GM23248 (cell line): ENCODE results near the gene PIAS2. TPM values are rescaled to one million over a fixed set of nuclear protein-coding genes. Genes with fewer than 3 reads are reported as not detected.

Experiments used
- DNase-seq: peaks from one replicate; pipeline ENCODE4 v3.0.0-alpha.2; 2015
- H2AFZ ChIP-seq: fragments of 200-600 bp; sonication (generic); 2 replicates; pipeline ENCODE4 v1.6.1; 2016; ENCODE audit warnings: antibody characterized with exemption
- H3F3A ChIP-seq: fragments of 200-600 bp; sonication (generic); 2 replicates; pipeline ENCODE4 v1.6.1; 2016; ENCODE audit warnings: mild to moderate bottlenecking, antibody characterized with exemption, mixed run types; ENCODE audit not compliant: insufficient read depth
- H3K27ac ChIP-seq: fragments of 200-600 bp; sonication (generic); 2 replicates; pipeline ENCODE4 v1.5.1; 2016; ENCODE audit warnings: mild to moderate bottlenecking
- H3K27me3 ChIP-seq: fragments of 200-600 bp; sonication (generic); replicated peaks from 2 replicates; pipeline ENCODE4 v1.6.1; 2016; ENCODE audit warnings: mild to moderate bottlenecking; ENCODE audit not compliant: insufficient read depth
- H3K36me3 ChIP-seq: fragments of 200-600 bp; sonication (generic); 2 replicates; pipeline ENCODE4 v1.6.1; 2016; ENCODE audit warnings: low read depth, mild to moderate bottlenecking
- H3K4me1 ChIP-seq: fragments of 200-600 bp; sonication (generic); 2 replicates; pipeline ENCODE4 v1.6.1; 2016; ENCODE audit warnings: mild to moderate bottlenecking; ENCODE audit not compliant: insufficient read depth
- H3K4me2 ChIP-seq: fragments of 200-600 bp; sonication (generic); one replicate; pipeline ENCODE4 v1.6.1; 2016; ENCODE audit warnings: mild to moderate bottlenecking; ENCODE audit not compliant: unreplicated experiment
- H3K4me3 ChIP-seq: fragments of 200-600 bp; sonication (generic); 2 replicates; pipeline ENCODE4 v1.5.1; 2016; ENCODE audit warnings: mild to moderate bottlenecking
- H3K79me2 ChIP-seq: fragments of 200-600 bp; sonication (generic); 2 replicates; pipeline ENCODE4 v1.6.1; 2016; ENCODE audit warnings: mild to moderate bottlenecking; ENCODE audit not compliant: insufficient read depth
- H3K9ac ChIP-seq: fragments of 200-600 bp; sonication (generic); 2 replicates; pipeline ENCODE4 v1.6.1; 2016; ENCODE audit warnings: mild to moderate bottlenecking
- H3K9me2 ChIP-seq: fragments of 200-600 bp; sonication (generic); 2 replicates; pipeline ENCODE4 v1.6.1; 2016; ENCODE audit warnings: mixed run types, mild to moderate bottlenecking, moderate library complexity; ENCODE audit not compliant: insufficient read depth
- H3K9me3 ChIP-seq: fragments of 200-600 bp; sonication (generic); one replicate; pipeline ENCODE4 v1.6.1; 2017; ENCODE audit warnings: low read depth
- H4K20me1 ChIP-seq: fragments of 200-600 bp; sonication (generic); 2 replicates; pipeline ENCODE4 v1.6.0; 2016; ENCODE audit not compliant: insufficient read depth
- EZH2 ChIP-seq: fragments of 200-600 bp; sonication (generic); IDR thresholded peaks from 2 replicates; pipeline ENCODE4 v1.6.1; 2018; ENCODE audit warnings: antibody characterized with exemption, mild to moderate bottlenecking; ENCODE audit not compliant: insufficient read depth, poor library complexity, severe bottlenecking
- EZH2phosphoT487 ChIP-seq: fragments of 200-600 bp; sonication (generic); IDR thresholded peaks from 2 replicates; pipeline ENCODE4 v1.6.1; 2018; ENCODE audit warnings: antibody characterized with exemption, moderate library complexity, mild to moderate bottlenecking, low read depth; ENCODE audit not compliant: insufficient read depth
- WGBS, 2 experiments: methylation state at CpG; one replicate each; pipeline ENCODE4 v1.1.6; 2015 to 2017; ENCODE audit warnings: low lambda C conversion rate in 2 of 2, low coverage in 1 of 2; ENCODE audit errors: missing lambda C conversion rate in 2 of 2; 5-methylcytosine and 5-hydroxymethylcytosine counted together
- in situ Hi-C: fragments of 300-500 bp; cut with MboI; formaldehyde crosslinking; loops from 2 replicates; pipeline ENCODE4 v1.15.0; 2020
- polyA plus RNA-seq: library from polyadenylated mRNA; unstranded; fragments of >200 nt; fragmentation: Nextera tagmentation; extraction: Ambion mirVana; gene quantifications from 2 replicates; pipeline ENCODE4 v1.2.1, GENCODE V29; 2016
- total RNA-seq: library from RNA; depleted of rRNA; stranded (reverse); fragments of >200 nt; shearing (Covaris generic); gene quantifications from 2 replicates; pipeline ENCODE4 v1.2.3, GENCODE V29; 2014

Gene PIAS2
- total and polyA plus RNA-seq, 2 experiments from 2014 or later: 21.3 to 23.0 TPM

GRCh38 chr18:46771141-46771540 is 146.2 kb downstream of the PIAS2 start:
- WGBS, 2 experiments: 5 to 9% methylated on average over 3 of the region's 3 CpGs
- H4K20me1 ChIP-seq: no peaks in the 10 kb centered on the region
- H3K9me2 ChIP-seq: no peaks in the 10 kb centered on the region
- no peaks in the 10 kb centered on the region for H3F3A ChIP-seq
- DNase-seq: no peak
- H2AFZ ChIP-seq: no peak overlapping the region
- no peaks in the 10 kb centered on the region for H3K9me3 ChIP-seq
- no peak overlapping the region for H3K9ac ChIP-seq
- no peaks in the 10 kb centered on the region for H3K79me2 ChIP-seq
- no peak overlapping the region for H3K27ac ChIP-seq
- no peak overlapping the region for H3K4me3 ChIP-seq
- no peaks in the 10 kb centered on the region for H3K36me3 ChIP-seq
- no peaks in the 10 kb centered on the region for H3K4me1 ChIP-seq
- TF ChIP-seq EZH2phosphoT487 (no peak), EZH2 (no peak)
- H3K27me3 ChIP-seq: peaks cover 4% of the 10 kb centered on the region; the same call in 1 of the 2 replicates
- in situ Hi-C loops: no loop called here
- H3K4me2 ChIP-seq: no peak overlapping the region

DNA sequence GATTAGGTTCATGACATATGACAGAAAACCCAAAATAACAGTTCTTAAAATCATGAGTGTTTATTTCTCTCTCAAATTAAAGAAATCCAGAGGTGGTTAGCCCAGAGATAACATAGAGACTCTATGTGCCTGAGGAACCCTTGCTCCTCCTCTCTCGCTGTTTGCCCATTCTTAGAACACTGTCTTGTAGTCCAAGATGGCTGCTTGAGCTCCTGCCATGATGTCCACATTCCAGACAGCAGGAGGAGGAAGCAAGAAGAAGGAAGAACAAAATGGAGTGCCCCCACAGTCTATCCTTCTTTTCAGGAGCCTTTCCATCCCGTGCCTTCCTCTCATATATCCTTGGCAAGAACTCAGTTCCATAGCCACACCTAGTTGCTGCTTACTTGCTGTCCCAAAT is 146.6 kb downstream of the PIAS2 start:
- no peak overlapping the region for H3K27ac ChIP-seq
- no peaks in the 10 kb centered on the region for H3K9me2 ChIP-seq
- WGBS, 2 experiments: 36 to 46% methylated on average over 2 of the region's 2 CpGs
- in situ Hi-C loops: no loop called here
- no peak overlapping the region for H3K4me3 ChIP-seq
- H4K20me1 ChIP-seq: no peaks in the 10 kb centered on the region
- DNase-seq: no peak
- H3K27me3 ChIP-seq: peaks cover 4% of the 10 kb centered on the region; the same call in 1 of the 2 replicates
- no peaks in the 10 kb centered on the region for H3K79me2 ChIP-seq
- H3K9me3 ChIP-seq: no peaks in the 10 kb centered on the region
- H3K4me2 ChIP-seq: no peak overlapping the region
- H3F3A ChIP-seq: no peaks in the 10 kb centered on the region
- no peak for TF ChIP-seq EZH2
- no peak for TF ChIP-seq EZH2phosphoT487
- no peak overlapping the region for H2AFZ ChIP-seq
- no peaks in the 10 kb centered on the region for H3K36me3 ChIP-seq
- no peaks in the 10 kb centered on the region for H3K4me1 ChIP-seq
- no peak overlapping the region for H3K9ac ChIP-seq

- no peak overlapping the region for H3K4me2 ChIP-seq
- H3K79me2 ChIP-seq: no peaks in the 10 kb centered on the region
- no peak for TF ChIP-seq EZH2
- no peak for TF ChIP-seq EZH2phosphoT487
- H4K20me1 ChIP-seq: no peaks in the 10 kb centered on the region
- in situ Hi-C loops: no loop called here
- H3K4me1 ChIP-seq: no peaks in the 10 kb centered on the region
- H3K36me3 ChIP-seq: no peaks in the 10 kb centered on the region
- no peak overlapping the region for H3K4me3 ChIP-seq
- no peak overlapping the region for H3K27ac ChIP-seq
- no peak for DNase-seq
- 27 to 37% methylated on average over 9 of the region's 9 CpGs for WGBS, 2 experiments
- H3K9ac ChIP-seq: no peak overlapping the region
- H3K27me3 ChIP-seq: peaks cover 16% of the 10 kb centered on the region; the same call in 1 of the 2 replicates
- no peaks in the 10 kb centered on the region for H3F3A ChIP-seq
- no peak overlapping the region for H2AFZ ChIP-seq
- H3K9me3 ChIP-seq: no peaks in the 10 kb centered on the region
- no peaks in the 10 kb centered on the region for H3K9me2 ChIP-seq
Measured at GRCh38 chr18:46768166-46768921, 149.0 kb downstream of the PIAS2 start.

- Histone ChIP-seq H3K79me2 (no peaks in the 10 kb centered on the region), H3K27ac (no peak overlapping the region), H4K20me1 (no peaks in the 10 kb centered on the region), H2AFZ (no peak overlapping the region), H3K4me3 (no peak overlapping the region), H3K9me3 (no peaks in the 10 kb centered on the region), H3K9ac (no peak overlapping the region), H3K9me2 (no peaks in the 10 kb centered on the region), H3F3A (no peaks in the 10 kb centered on the region), H3K27me3 (peaks cover 18% of the 10 kb centered on the region; the same call in 1 of the 2 replicates), H3K4me1 (no peaks in the 10 kb centered on the region), H3K36me3 (no peaks in the 10 kb centered on the region), H3K4me2 (no peak overlapping the region)
- in situ Hi-C loops: no loop called here
- TF ChIP-seq EZH2 (no peak), EZH2phosphoT487 (no peak)
- no peak for DNase-seq
Measured at GRCh38 chr18:46767217-46767616, 150.1 kb downstream of the PIAS2 start.

- Histone ChIP-seq H3K4me3 (no peak overlapping the region), H3K9me2 (no peaks in the 10 kb centered on the region), H3K36me3 (no peaks in the 10 kb centered on the region), H3K9me3 (no peaks in the 10 kb centered on the region), H4K20me1 (no peaks in the 10 kb centered on the region), H3K4me1 (no peaks in the 10 kb centered on the region), H3K27me3 (peaks cover 40% of the 10 kb centered on the region), H3K27ac (no peak overlapping the region), H2AFZ (no peak overlapping the region), H3K4me2 (no peak overlapping the region), H3F3A (no peaks in the 10 kb centered on the region), H3K9ac (no peak overlapping the region), H3K79me2 (no peaks in the 10 kb centered on the region)
- in situ Hi-C loops: no loop called here
- 36 to 55% methylated on average over 2 of the region's 2 CpGs for whole genome bisulfite sequencing, 2 experiments
- DNase-seq: no peak
- TF ChIP-seq EZH2phosphoT487 (no peak), EZH2 (no peak)
Measured at GRCh38 chr18:46764586-46764985, 152.7 kb downstream of the PIAS2 start.
